Brain pericyte (primary cell): ENCODE measurements around the gene PEX13.
"Not testable (repeated sequence)": the region's sequence is repeated elsewhere in the genome, so short reads cannot be mapped to it uniquely, and the experiment has no call there.

Experiments used
- DNase-seq: peaks from one replicate; pipeline ENCODE4 v3.0.0-alpha.2; 2012; ENCODE audit warnings: low read depth, low spot score

The PEX13 gene

GRCh38 chr2:61017556-61018317, at the start of gene PEX13, which contains the start of gene PUS10:
Gene PEX13 (plus strand): TSS chr2:61017720. CDS start chr2:61017760, 40 bp downstream.
Gene PUS10 (minus strand): TSS chr2:61018255. CDS start chr2:61011890, 6,365 bp downstream.
- peak; percentile 41 for DNase-seq

GRCh38 chr2:60972889-60973656, 44.4 kb upstream of the PEX13 start:
- no peak for DNase-seq

GRCh38 chr2:60973705-60974104, 43.8 kb upstream of the PEX13 start:
- DNase-seq: no peak

GRCh38 chr2:60974652-60975051, 42.9 kb upstream of the PEX13 start:
- DNase-seq: no peak

- no peak for DNase-seq
These were observed 41.2 kb upstream of the PEX13 start for GRCh38 chr2:60976256-60976850.

- DNase-seq: no peak
These were observed 40.5 kb upstream of the PEX13 start for GRCh38 chr2:60976875-60977561.

GRCh38 chr2:60977562-60977895, 40.0 kb upstream of the PEX13 start:
- DNase-seq: no peak

GRCh38 chr2:60979231-60979630, 38.3 kb upstream of the PEX13 start:
- DNase-seq: no peak

GRCh38 chr2:60980071-60980815, 37.3 kb upstream of the PEX13 start:
- no peak for DNase-seq

- DNase-seq: not testable (repeated sequence)
These were observed 35.5 kb upstream of the PEX13 start for GRCh38 chr2:60982066-60982465.

GRCh38 chr2:60984720-60985119, 32.8 kb upstream of the PEX13 start:
- DNase-seq: no peak

- no peak for DNase-seq
These were observed 30.5 kb upstream of the PEX13 start for GRCh38 chr2:60987041-60987440.

GRCh38 chr2:60987656-60988055, 29.9 kb upstream of the PEX13 start:
- DNase-seq: not testable (repeated sequence)

- DNase-seq: no peak
These were observed 28.3 kb upstream of the PEX13 start for GRCh38 chr2:60989259-60989658.

- no peak for DNase-seq
These were observed 25.9 kb upstream of the PEX13 start for GRCh38 chr2:60991644-60992043.

GRCh38 chr2:60992985-60993392, 24.5 kb upstream of the PEX13 start:
- DNase-seq: no peak

GRCh38 chr2:60994131-60994530, 23.4 kb upstream of the PEX13 start:
- DNase-seq: no peak

- DNase-seq: no peak
These were observed 18.6 kb upstream of the PEX13 start for GRCh38 chr2:60998628-60999545.

- DNase-seq: no peak
These were observed 11.8 kb upstream of the PEX13 start for GRCh38 chr2:61005736-61006135.

- DNase-seq: no peak
These were observed 10.9 kb upstream of the PEX13 start for GRCh38 chr2:61006486-61007105.
